ENCODE measurements around the gene FAM78B.

Gene FAM78B

GRCh38 chr1:166164995-166165660 lies 1.7 kb downstream of the FAM78B start:
- DNase-seq (ENCODE audit: low read depth): no peak

GRCh38 chr1:166164646-166164994 lies 2.2 kb downstream of the FAM78B start:
- DNase-seq (ENCODE audit: low read depth): no peak

- DNase-seq (ENCODE audit: low read depth): no peak
Measured at GRCh38 chr1:166159656-166160055, 7.1 kb downstream of the FAM78B start.

- DNase-seq (ENCODE audit: low read depth): no peak
Measured at GRCh38 chr1:166156674-166157073, 10.1 kb downstream of the FAM78B start.

- DNase-seq (ENCODE audit: low read depth): no peak
Measured at GRCh38 chr1:166155108-166155507, 11.7 kb downstream of the FAM78B start.

- no peak for DNase-seq (ENCODE audit: low read depth)
Measured at GRCh38 chr1:166153525-166154314, 13.1 kb downstream of the FAM78B start.

GRCh38 chr1:166152978-166153377 lies 13.8 kb downstream of the FAM78B start:
- no peak for DNase-seq (ENCODE audit: low read depth)

GRCh38 chr1:166151804-166152203 lies 15.0 kb downstream of the FAM78B start:
- no peak for DNase-seq (ENCODE audit: low read depth)

GRCh38 chr1:166145499-166145898 lies 21.3 kb downstream of the FAM78B start:
- DNase-seq (ENCODE audit: low read depth): no peak

GRCh38 chr1:166141969-166142368 lies 24.8 kb downstream of the FAM78B start:
- no peak for DNase-seq (ENCODE audit: low read depth)

GRCh38 chr1:166140251-166140650 lies 26.6 kb downstream of the FAM78B start:
- DNase-seq (ENCODE audit: low read depth): no peak

GRCh38 chr1:166139735-166140134 lies 27.1 kb downstream of the FAM78B start:
- DNase-seq (ENCODE audit: low read depth): no peak

- DNase-seq (ENCODE audit: low read depth): no peak
Measured at GRCh38 chr1:166136699-166137401, 30.0 kb downstream of the FAM78B start.

- no peak for DNase-seq (ENCODE audit: low read depth)
Measured at GRCh38 chr1:166136222-166136621, 30.6 kb downstream of the FAM78B start.

GRCh38 chr1:166133857-166134256 lies 32.9 kb downstream of the FAM78B start:
- no peak for DNase-seq (ENCODE audit: low read depth)

- DNase-seq (ENCODE audit: low read depth): no peak
Measured at GRCh38 chr1:166133276-166133841, 33.4 kb downstream of the FAM78B start.

- no peak for DNase-seq (ENCODE audit: low read depth)
Measured at GRCh38 chr1:166132496-166132895, 34.3 kb downstream of the FAM78B start.

- no peak for DNase-seq (ENCODE audit: low read depth)
Measured at GRCh38 chr1:166129006-166129405, 37.8 kb downstream of the FAM78B start.

GRCh38 chr1:166128195-166128594 lies 38.6 kb downstream of the FAM78B start:
- DNase-seq (ENCODE audit: low read depth): no peak

GRCh38 chr1:166127003-166127402 lies 39.8 kb downstream of the FAM78B start:
- no peak for DNase-seq (ENCODE audit: low read depth)

- no peak for DNase-seq (ENCODE audit: low read depth)
Measured at GRCh38 chr1:166122873-166123466, 43.8 kb downstream of the FAM78B start.

- no peak for DNase-seq (ENCODE audit: low read depth)
Measured at GRCh38 chr1:166121010-166121409, 45.8 kb downstream of the FAM78B start.

Measured in non-pigmented ciliary epithelial cell (primary cell).